SK-N-SH treated with all-trans-retinoic acid at 6 μM for 48 hours (cell line): ENCODE measurements around the gene TANC1.

ENCODE experiments used
- BACH2 ChIP-seq: fragments of 250-450 bp; sonication (Bioruptor Pico); IDR thresholded peaks from 2 replicates; pipeline ENCODE4 v1.9.0; 2021; ENCODE audit warnings: mild to moderate bottlenecking, borderline replicate concordance
- PATZ1 ChIP-seq: fragments of 250-450 bp; sonication (Bioruptor Pico); IDR thresholded peaks from 2 replicates; pipeline ENCODE4 v1.8.0; 2020; ENCODE audit warnings: mild to moderate bottlenecking, moderate library complexity, borderline replicate concordance
- POU6F1 ChIP-seq: fragments of 250-450 bp; sonication (Bioruptor Pico); IDR thresholded peaks from 2 replicates; pipeline ENCODE4 v1.8.0; 2021; ENCODE audit warnings: low read depth, mild to moderate bottlenecking, moderate library complexity, borderline replicate concordance
- RARB ChIP-seq: fragments of 250-450 bp; sonication (Bioruptor Pico); IDR thresholded peaks from 2 replicates; pipeline ENCODE4 v1.8.0; 2021; ENCODE audit warnings: mild to moderate bottlenecking, moderate library complexity
- TCF4 ChIP-seq: fragments of 250-450 bp; sonication (Bioruptor Pico); IDR thresholded peaks from 2 replicates; pipeline ENCODE4 v1.8.0; 2021; ENCODE audit warnings: mild to moderate bottlenecking, moderate library complexity, borderline replicate concordance
- TSHZ2 ChIP-seq: fragments of 250-450 bp; sonication (Bioruptor Pico); IDR thresholded peaks from 2 replicates; pipeline ENCODE4 v1.5.0; 2020; ENCODE audit warnings: mild to moderate bottlenecking, moderate library complexity
- ZFP30 ChIP-seq: fragments of 450-650 bp; formaldehyde crosslinking; IDR thresholded peaks from 2 replicates; pipeline ENCODE4 v1.5.0; 2022; ENCODE audit warnings: mild to moderate bottlenecking, moderate library complexity
- ZNF565 ChIP-seq: fragments of 450-650 bp; formaldehyde crosslinking; conservative IDR thresholded peaks from 2 replicates; pipeline ENCODE4 v1.5.0; 2020; ENCODE audit warnings: low read depth, mild to moderate bottlenecking, moderate library complexity
- ZNF70 ChIP-seq: fragments of 450-650 bp; formaldehyde crosslinking; IDR thresholded peaks from 2 replicates; pipeline ENCODE4 v1.5.0; 2020; ENCODE audit warnings: mild to moderate bottlenecking, moderate library complexity
- ZNF8 ChIP-seq: fragments of 450-650 bp; formaldehyde crosslinking; IDR thresholded peaks from 2 replicates; pipeline ENCODE4 v1.5.0; 2020; ENCODE audit warnings: mild to moderate bottlenecking, moderate library complexity
- TF ChIP-seq, protein P1 (sequence below): fragments of 250-450 bp; sonication (Bioruptor Pico); IDR thresholded peaks from 2 replicates; pipeline ENCODE4 v1.5.1; 2020; ENCODE audit warnings: low read depth, mild to moderate bottlenecking, moderate library complexity

GRCh38 chr2:158932131-158932645, 36.3 kb upstream of the TANC1 start:
- TF ChIP-seq TCF4 (CRISPR knock-in tag) (no peak), BACH2 (CRISPR knock-in tag) (no peak), RARB (CRISPR knock-in tag) (no peak), TSHZ2 (CRISPR knock-in tag) (no peak), ZFP30 (no peak), ZNF8 (no peak), ZNF70 (no peak), PATZ1 (CRISPR knock-in tag) (no peak), POU6F1 (CRISPR knock-in tag) (no peak), ZNF565 (CRISPR knock-in tag) (no peak)
- TF ChIP-seq, protein P1, sequence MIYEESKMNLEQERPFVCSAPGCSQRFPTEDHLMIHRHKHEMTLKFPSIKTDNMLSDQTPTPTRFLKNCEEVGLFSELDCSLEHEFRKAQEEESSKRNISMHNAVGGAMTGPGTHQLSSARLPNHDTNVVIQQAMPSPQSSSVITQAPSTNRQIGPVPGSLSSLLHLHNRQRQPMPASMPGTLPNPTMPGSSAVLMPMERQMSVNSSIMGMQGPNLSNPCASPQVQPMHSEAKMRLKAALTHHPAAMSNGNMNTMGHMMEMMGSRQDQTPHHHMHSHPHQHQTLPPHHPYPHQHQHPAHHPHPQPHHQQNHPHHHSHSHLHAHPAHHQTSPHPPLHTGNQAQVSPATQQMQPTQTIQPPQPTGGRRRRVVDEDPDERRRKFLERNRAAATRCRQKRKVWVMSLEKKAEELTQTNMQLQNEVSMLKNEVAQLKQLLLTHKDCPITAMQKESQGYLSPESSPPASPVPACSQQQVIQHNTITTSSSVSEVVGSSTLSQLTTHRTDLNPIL (CRISPR knock-in tag) = no peak
